RWPE2 (cell line): ENCODE measurements around the gene ALKBH4.

Experiments
- ATAC-seq: fragments of 200-7000 bp; cut with Tn5 transposase; 3 replicates; pipeline ENCODE4 v1.9.1; 2021; ENCODE audit warnings: low read depth
- DNase-seq: peaks from one replicate; pipeline ENCODE4 v3.0.0-alpha.2; 2020; ENCODE audit warnings: low spot score
- H3K27ac ChIP-seq: fragments of 450-650 bp; 2 replicates; pipeline ENCODE4 v1.5.1; 2017; ENCODE audit warnings: mild to moderate bottlenecking; ENCODE audit not compliant: poor library complexity, severe bottlenecking
- H3K27me3 ChIP-seq: fragments of 250-450 bp; sonication (Bioruptor Pico); 2 replicates; pipeline ENCODE4 v1.5.1; 2021; ENCODE audit warnings: mild to moderate bottlenecking, moderate library complexity; ENCODE audit not compliant: insufficient read depth, poor library complexity, severe bottlenecking
- H3K36me3 ChIP-seq: fragments of 250-450 bp; sonication (Bioruptor Pico); 2 replicates; pipeline ENCODE4 v1.5.1; 2020; ENCODE audit warnings: low read depth, mild to moderate bottlenecking, moderate library complexity
- H3K4me1 ChIP-seq: fragments of 250-450 bp; sonication (Bioruptor Pico); 2 replicates; pipeline ENCODE4 v1.5.1; 2021; ENCODE audit warnings: mild to moderate bottlenecking, moderate library complexity; ENCODE audit not compliant: insufficient read depth, poor library complexity, severe bottlenecking
- H3K4me3 ChIP-seq: fragments of 250-450 bp; sonication (Bioruptor Pico); 2 replicates; pipeline ENCODE4 v1.5.1; 2021; ENCODE audit warnings: mild to moderate bottlenecking, moderate library complexity; ENCODE audit not compliant: severe bottlenecking
- H3K9me3 ChIP-seq: fragments of 250-450 bp; sonication (Bioruptor Pico); 2 replicates; pipeline ENCODE4 v1.5.1; 2021; ENCODE audit warnings: mild to moderate bottlenecking, moderate library complexity; ENCODE audit not compliant: severe bottlenecking
- CTCF ChIP-seq: fragments of 450-650 bp; IDR thresholded peaks from one replicate; pipeline ENCODE4 v1.5.1; 2017; ENCODE audit warnings: mild to moderate bottlenecking, moderate library complexity; ENCODE audit not compliant: poor library complexity, severe bottlenecking

Gene ALKBH4

GRCh38 chr7:102407910-102408309, 56.8 kb downstream of the ALKBH4 start:
- DNase-seq (no peak), ATAC-seq (no peak)
- Histone ChIP-seq H3K4me3 (no peak overlapping the region), H3K27me3 (no peaks in the 10 kb centered on the region), H3K27ac (no peak overlapping the region), H3K36me3 (peaks cover 91% of the 10 kb centered on the region), H3K4me1 (no peaks in the 10 kb centered on the region), H3K9me3 (no peaks in the 10 kb centered on the region)
- TF ChIP-seq CTCF: no peak
